Measurements from ENCODE around the gene HOXC11.

- no peak for TF ChIP-seq CTCF (IDR thresholded peaks at IDR 0.05)
- TF ChIP-seq POLR2AphosphoS5 (IDR thresholded peaks at IDR 0.05), result no peak
These were observed 48.6 kb downstream of the HOXC11 start for GRCh38 chr12:54021432-54022013.

All from sigmoid colon (tissue), 4 donors.